Activated T-cell treated with anti-CD3 and anti-CD28 coated beads for 24 hours (primary cell): ENCODE measurements around the gene TNS1.

Experiments
- DNase-seq: peaks from one replicate; pipeline ENCODE4 v3.0.0-alpha.2; 2020; ENCODE audit warnings: low read depth

TNS1 gene

DNA sequence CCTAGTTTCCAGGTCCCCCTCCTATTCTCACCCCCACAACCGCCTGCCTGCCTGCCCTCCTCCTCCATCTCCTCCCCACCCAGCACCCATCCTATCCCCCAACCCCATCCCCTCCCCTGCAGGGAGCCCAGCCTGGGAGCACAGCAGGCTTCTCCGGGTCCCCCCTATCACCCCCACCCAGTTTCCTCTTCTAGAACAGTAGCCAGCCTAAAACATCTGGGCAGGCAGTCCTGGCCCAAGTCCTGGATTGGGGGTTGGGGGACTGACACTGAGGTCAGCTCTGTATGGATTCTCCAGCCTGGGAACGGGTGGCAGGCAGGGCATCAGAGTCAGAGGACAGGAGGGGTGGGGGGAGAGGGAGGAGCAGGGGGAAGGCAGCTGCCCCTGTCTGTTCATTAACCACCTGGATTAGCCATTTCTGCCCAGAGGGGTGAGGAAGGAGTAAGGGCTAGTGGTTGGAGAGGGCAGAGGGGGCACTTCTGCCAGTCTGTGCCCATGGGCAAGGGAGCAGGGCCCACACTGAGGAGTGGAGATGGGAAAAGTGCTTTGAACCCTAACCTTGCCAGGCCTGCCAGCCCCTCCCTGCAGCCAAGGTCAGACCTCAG, 60.0 kb downstream of the TNS1 start:
- DNase-seq = no peak

DNA sequence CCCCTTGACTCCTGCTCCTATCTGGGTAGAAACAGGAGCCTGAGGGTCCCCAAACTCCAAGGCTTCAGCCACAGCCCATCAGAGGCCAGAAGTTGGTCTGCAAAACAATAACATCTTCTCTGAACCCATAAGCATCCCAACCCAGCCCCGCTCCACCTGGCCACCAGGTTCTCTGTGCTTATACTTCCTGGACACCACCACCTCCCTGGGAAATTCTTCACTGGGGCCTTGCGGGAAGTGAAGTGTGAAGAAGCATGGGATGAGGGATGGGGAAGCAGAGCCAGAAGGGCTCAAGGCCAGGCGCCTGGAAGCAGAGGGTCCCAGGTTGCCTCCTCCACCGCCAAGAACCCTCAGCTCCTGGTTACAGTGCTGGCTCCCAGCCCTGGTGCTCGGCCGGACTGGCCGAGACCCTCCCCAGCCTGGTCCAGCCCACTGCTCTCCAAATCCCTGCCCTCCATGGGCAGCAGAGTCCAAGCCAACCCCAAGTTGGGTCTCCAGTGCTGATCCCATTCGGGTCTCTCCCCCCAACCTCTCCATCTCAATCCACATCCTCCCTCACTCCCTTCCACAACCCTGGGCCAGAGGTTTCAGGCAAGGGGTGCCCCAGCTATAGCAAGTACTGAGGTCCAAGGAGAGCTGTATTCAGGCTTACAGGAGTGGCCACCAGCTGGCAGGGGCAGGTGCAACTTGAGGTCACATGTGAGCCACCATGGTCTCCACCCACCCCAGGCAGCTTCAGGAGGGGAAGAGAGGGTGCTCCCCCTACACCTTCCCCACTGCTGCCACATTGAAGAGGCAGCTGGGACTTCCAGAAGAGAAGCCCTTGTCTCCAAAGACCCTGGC, 60.7 kb downstream of the TNS1 start:
- no peak for DNase-seq

DNA sequence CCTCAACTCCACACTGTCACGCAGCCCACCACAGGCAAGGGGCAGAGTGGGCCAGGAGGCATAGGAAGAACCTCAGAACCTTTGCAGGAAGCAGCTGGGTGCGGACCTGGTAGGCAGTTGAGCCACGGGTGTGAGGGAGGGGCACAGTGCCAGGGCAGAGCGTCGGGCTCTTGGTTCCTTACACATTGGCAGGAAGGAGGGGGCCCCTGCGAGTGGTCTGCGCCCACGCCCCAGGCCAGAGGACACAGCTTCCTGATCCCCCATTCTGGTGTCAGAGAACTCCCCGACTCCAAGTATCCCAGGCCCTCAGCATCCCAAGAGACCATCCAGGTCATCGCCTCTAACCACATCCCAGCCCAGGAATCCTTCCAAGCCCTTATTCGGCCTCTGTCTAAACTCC, 61.5 kb downstream of the TNS1 start:
- no peak for DNase-seq

GRCh38 chr2:217940261-217941220, 62.3 kb downstream of the TNS1 start:
- no peak for DNase-seq

DNA sequence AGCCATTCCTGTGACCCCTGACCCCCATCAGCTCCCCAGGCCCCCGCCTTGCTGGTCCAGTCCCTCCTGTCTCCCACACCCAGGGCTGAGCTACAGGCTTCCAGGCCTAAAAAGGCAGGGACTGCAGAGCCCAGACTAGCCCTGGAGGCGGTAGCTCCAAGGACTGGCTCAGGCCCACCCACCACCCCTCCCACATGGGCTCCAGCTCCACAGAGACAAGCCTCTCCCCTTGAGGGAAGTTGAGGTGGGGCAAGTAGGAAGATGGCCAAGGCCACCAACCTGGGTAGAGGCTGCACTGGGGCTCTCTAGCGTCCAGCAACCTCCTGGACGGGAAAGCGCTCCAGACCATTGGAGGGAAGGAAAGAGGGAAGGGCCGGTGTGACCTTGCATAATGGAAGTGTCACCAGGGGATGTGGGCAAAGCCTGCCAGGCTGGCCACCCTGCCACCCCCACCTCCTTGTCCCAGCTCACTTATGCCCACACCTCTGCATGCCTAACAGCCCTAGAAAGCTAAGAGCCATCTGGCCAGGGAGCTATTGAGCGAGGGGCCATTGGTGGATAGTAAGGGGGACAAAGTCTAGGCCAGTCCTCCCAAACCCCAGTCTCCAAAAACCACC, 63.1 kb downstream of the TNS1 start:
- no peak for DNase-seq

- no peak for DNase-seq
These were observed 63.6 kb downstream of the TNS1 start for GRCh38 chr2:217939220-217939619.

DNA sequence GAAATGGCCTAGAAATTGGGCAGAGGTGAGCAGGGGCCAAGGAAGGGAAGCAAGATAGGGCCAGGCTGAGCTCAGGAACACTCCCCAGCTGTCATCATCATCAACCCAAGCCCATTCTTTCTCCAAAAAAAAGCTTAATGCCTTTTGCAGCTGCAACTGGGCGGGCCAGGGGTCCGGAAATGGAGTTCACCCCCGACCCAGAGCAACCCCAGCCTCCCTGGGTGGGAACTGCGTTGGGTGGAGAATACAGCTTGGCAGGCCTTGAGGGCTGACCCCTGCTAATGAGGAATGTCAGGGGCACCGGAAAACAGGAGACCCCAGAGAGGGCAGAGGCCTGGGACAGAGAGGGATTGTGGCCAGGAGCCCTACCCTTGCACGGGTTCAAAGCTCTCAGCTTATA, 64.8 kb downstream of the TNS1 start:
- no peak for DNase-seq

- DNase-seq = no peak
These were observed 65.3 kb downstream of the TNS1 start for GRCh38 chr2:217937446-217937845.

- no peak for DNase-seq
These were observed 65.8 kb downstream of the TNS1 start for GRCh38 chr2:217936952-217937351.

- DNase-seq = no peak
These were observed 66.7 kb downstream of the TNS1 start for GRCh38 chr2:217935901-217936684.

DNA sequence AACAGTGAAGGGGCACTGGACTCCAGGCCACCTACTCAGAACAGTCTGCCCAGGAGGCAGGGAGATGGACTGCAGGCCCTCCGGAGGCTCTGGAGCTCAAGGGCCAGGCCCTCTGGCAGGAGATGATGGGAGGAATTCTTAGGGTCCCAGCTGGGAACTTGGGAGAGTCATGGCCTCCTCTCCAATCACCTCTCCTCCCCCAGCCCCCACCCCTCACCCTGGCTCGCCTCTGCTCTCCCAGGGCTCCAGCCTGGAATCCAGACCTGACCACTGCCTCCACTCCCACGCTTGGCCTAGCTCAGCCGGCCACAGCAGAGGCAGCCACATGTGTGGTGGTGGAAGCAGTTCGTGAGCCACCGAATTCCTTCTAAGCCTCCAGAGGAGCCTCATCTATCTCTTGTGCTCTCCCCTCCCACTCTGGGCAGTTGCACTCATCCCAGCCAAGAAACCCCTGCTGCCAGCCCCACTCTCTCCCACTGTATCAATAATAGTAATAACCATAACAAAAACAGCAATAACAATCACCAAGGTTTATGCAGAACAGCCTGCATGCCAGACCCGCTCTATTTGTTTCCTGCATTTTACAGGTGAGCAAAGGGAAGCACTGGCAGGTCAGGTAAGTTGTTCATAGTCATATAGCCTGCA, 67.4 kb downstream of the TNS1 start:
- no peak for DNase-seq

DNA sequence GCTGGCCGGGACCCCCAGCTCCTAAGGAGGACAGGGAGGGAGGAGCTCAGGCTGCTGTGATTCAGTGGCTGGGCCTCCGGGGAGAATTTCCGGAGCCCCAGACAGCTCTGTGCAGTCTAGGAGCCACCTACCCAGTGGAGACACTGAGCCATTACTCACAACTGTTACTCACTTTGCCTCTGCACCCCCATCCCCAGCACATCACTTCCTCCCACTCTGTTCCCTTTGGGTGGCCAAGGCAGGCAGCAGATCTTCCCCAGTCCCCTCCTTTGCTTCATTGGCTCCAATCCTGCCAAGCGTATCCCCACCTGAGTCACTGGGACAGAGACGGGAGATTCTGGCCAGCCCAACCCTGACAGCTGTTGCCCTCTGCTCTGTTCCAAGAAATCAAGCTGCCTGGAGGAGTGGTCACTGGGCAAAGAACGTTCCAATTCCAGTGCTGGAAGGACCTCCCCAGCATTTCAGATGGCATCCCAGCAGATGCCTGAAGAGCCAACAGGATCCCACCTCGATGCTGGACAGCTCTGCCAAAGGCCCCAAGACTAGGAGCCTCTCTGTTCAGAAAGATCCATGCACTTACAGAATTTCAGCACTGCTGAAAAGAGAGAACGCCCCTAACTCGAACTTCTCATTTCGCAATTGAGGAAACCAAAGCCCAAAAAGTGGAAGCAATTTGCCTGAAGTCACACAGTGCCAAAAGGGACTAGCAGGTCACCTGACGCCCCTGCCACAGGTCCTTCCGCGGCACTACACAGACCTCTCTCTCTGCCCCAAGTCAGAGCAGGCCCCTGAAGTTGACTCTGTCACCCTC, 68.3 kb downstream of the TNS1 start:
- DNase-seq = no peak

DNA sequence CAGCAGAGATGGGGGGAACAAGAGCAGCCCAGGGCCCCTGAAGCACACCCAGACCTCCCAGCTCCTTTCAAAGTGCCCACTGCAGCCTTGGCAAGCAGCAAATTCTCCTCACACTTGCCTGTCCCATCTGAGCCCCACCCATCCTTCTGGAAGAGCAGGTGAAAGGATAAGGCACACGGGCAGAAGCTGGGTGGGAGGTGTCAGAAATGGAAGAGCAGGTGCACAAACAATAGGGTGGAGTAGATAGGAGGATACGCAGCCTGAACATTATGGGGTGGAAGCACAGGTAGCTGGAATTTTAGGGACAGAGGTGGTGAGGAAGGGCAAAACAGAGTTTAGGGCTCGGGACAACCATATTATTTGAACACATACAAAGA, 69.2 kb downstream of the TNS1 start:
- DNase-seq = no peak

- DNase-seq = no peak
These were observed 69.8 kb downstream of the TNS1 start for GRCh38 chr2:217932803-217933616.

GRCh38 chr2:217931846-217932560, 70.8 kb downstream of the TNS1 start:
- no peak for DNase-seq

GRCh38 chr2:217930761-217931563, 71.8 kb downstream of the TNS1 start:
- no peak for DNase-seq
